ENCODE results near the gene PDE11A.

Gene PDE11A

GRCh38 chr2:177942731-177943130 is 129.8 kb downstream of the PDE11A start:
- TF ChIP-seq CTCF (IDR thresholded peaks at IDR 0.05; ENCODE audit: control insufficient read depth, insufficient read depth, low read depth, low read length, missing control alignments), result no peak
- DNase-seq (ENCODE audit: low read depth), result no peak

GRCh38 chr2:177939211-177939610 is 133.4 kb downstream of the PDE11A start:
- no peak overlapping the region for H3K4me3 ChIP-seq (ENCODE audit: control insufficient read depth, low read depth, low read length)
- no peak for DNase-seq (ENCODE audit: low read depth)
- no peak for TF ChIP-seq CTCF (IDR thresholded peaks at IDR 0.05; ENCODE audit: control insufficient read depth, insufficient read depth, low read depth, low read length, missing control alignments)

More at GRCh38 chr2:177942731-177943130, 129.8 kb downstream of the PDE11A start:
- no peak overlapping the region for H3K4me3 ChIP-seq (ENCODE audit: control insufficient read depth, low read depth, low read length)

- no peak overlapping the region for H3K4me3 ChIP-seq (ENCODE audit: control insufficient read depth, low read depth, low read length)
- TF ChIP-seq CTCF (IDR thresholded peaks at IDR 0.05; ENCODE audit: control insufficient read depth, insufficient read depth, low read depth, low read length, missing control alignments), result no peak
- no peak for DNase-seq (ENCODE audit: low read depth)
These were observed 141.7 kb downstream of the PDE11A start for GRCh38 chr2:177930916-177931315.

GRCh38 chr2:177929662-177930522 is 142.7 kb downstream of the PDE11A start:
- no peak for DNase-seq (ENCODE audit: low read depth)
- H3K4me3 ChIP-seq (ENCODE audit: control insufficient read depth, low read depth, low read length), result no peak overlapping the region
- TF ChIP-seq CTCF (IDR thresholded peaks at IDR 0.05; ENCODE audit: control insufficient read depth, insufficient read depth, low read depth, low read length, missing control alignments), result no peak

GRCh38 chr2:177923323-177923722 is 149.3 kb downstream of the PDE11A start:
- no peak overlapping the region for H3K4me3 ChIP-seq (ENCODE audit: control insufficient read depth, low read depth, low read length)
- no peak for TF ChIP-seq CTCF (IDR thresholded peaks at IDR 0.05; ENCODE audit: control insufficient read depth, insufficient read depth, low read depth, low read length, missing control alignments)
- no peak for DNase-seq (ENCODE audit: low read depth)

- no peak for TF ChIP-seq CTCF (IDR thresholded peaks at IDR 0.05; ENCODE audit: control insufficient read depth, insufficient read depth, low read depth, low read length, missing control alignments)
- DNase-seq (ENCODE audit: low read depth), result no peak
- H3K4me3 ChIP-seq (ENCODE audit: control insufficient read depth, low read depth, low read length), result no peak overlapping the region
These were observed 150.9 kb downstream of the PDE11A start for GRCh38 chr2:177921726-177922125.

Measured in AG09309 (cell line).